Ishikawa (cell line): ENCODE results near the gene AKNAD1.

Source experiments
- CEBPB ChIP-seq: IDR thresholded peaks from 2 replicates; pipeline ENCODE4 v1.6.1; 2012
- CREB1 ChIP-seq: IDR thresholded peaks from 2 replicates; pipeline ENCODE4 v1.6.1; 2012; ENCODE audit warnings: low read depth
- EGR1 ChIP-seq: IDR thresholded peaks from 2 replicates; pipeline ENCODE4 v1.6.1; 2012
- EP300 ChIP-seq: IDR thresholded peaks from 2 replicates; pipeline ENCODE4 v1.6.1; 2012; ENCODE audit warnings: borderline replicate concordance
- FOXM1 ChIP-seq: IDR thresholded peaks from 2 replicates; pipeline ENCODE4 v1.6.1; 2012; ENCODE audit warnings: low read depth, borderline replicate concordance
- NFIC ChIP-seq: IDR thresholded peaks from 2 replicates; pipeline ENCODE4 v1.6.1; 2012
- RAD21 ChIP-seq: IDR thresholded peaks from 2 replicates; pipeline ENCODE4 v1.6.1; 2012; ENCODE audit warnings: low read depth
- TAF1 ChIP-seq: IDR thresholded peaks from 2 replicates; pipeline ENCODE4 v1.6.1; 2012; ENCODE audit warnings: low read depth, mild to moderate bottlenecking
- TCF12 ChIP-seq: IDR thresholded peaks from 2 replicates; pipeline ENCODE4 v1.6.1; 2012; ENCODE audit warnings: low read depth
- TEAD4 ChIP-seq: IDR thresholded peaks from 2 replicates; pipeline ENCODE4 v1.6.1; 2012
- YY1 ChIP-seq: IDR thresholded peaks from 2 replicates; pipeline ENCODE4 v1.6.1; 2012; ENCODE audit warnings: low read depth
- ZBTB7A ChIP-seq: IDR thresholded peaks from 2 replicates; pipeline ENCODE4 v1.6.1; 2012; ENCODE audit warnings: low read depth
- TF ChIP-seq, protein P1 (sequence below): IDR thresholded peaks from 2 replicates; pipeline ENCODE4 v1.6.1; 2012
- TF ChIP-seq, protein P2 (sequence below): IDR thresholded peaks from 2 replicates; pipeline ENCODE4 v1.6.1; 2012
- TF ChIP-seq, protein P3 (sequence below): IDR thresholded peaks from 2 replicates; pipeline ENCODE4 v1.6.1; 2012; ENCODE audit warnings: low read depth, mild to moderate bottlenecking

Gene AKNAD1

DNA sequence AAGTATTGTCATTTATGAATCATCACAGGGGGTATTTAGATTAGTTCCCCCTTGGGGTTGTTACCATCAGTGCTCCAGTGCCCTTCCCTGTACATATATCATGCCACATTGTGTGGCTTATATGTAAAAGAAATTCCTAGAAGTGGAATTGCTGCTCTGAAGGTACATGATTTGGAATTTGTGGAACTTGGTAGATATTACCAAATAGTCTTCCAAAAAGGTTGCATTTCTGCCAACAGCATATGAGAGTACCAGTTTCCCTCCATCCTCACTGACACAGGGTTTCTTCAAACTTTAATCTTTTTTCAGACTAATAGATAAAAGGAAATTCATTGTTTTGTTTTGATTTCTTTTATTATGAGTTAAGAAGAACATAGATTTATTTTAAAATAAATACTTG is 41.3 kb downstream of the AKNAD1 start:
- TF ChIP-seq, protein P1, sequence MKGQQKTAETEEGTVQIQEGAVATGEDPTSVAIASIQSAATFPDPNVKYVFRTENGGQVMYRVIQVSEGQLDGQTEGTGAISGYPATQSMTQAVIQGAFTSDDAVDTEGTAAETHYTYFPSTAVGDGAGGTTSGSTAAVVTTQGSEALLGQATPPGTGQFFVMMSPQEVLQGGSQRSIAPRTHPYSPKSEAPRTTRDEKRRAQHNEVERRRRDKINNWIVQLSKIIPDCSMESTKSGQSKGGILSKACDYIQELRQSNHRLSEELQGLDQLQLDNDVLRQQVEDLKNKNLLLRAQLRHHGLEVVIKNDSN = no peak
- no peak for TF ChIP-seq EGR1
- no peak for TF ChIP-seq TEAD4
- TF ChIP-seq CREB1 = no peak
- no peak for TF ChIP-seq ZBTB7A
- TF ChIP-seq CEBPB = no peak
- no peak for TF ChIP-seq EP300
- TF ChIP-seq TCF12 = no peak
- no peak for TF ChIP-seq YY1
- TF ChIP-seq RAD21 = no peak
- TF ChIP-seq NFIC = no peak
- TF ChIP-seq FOXM1 = no peak
- TF ChIP-seq, protein P2, sequence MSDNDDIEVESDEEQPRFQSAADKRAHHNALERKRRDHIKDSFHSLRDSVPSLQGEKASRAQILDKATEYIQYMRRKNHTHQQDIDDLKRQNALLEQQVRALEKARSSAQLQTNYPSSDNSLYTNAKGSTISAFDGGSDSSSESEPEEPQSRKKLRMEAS = no peak
- TF ChIP-seq, protein P3, sequence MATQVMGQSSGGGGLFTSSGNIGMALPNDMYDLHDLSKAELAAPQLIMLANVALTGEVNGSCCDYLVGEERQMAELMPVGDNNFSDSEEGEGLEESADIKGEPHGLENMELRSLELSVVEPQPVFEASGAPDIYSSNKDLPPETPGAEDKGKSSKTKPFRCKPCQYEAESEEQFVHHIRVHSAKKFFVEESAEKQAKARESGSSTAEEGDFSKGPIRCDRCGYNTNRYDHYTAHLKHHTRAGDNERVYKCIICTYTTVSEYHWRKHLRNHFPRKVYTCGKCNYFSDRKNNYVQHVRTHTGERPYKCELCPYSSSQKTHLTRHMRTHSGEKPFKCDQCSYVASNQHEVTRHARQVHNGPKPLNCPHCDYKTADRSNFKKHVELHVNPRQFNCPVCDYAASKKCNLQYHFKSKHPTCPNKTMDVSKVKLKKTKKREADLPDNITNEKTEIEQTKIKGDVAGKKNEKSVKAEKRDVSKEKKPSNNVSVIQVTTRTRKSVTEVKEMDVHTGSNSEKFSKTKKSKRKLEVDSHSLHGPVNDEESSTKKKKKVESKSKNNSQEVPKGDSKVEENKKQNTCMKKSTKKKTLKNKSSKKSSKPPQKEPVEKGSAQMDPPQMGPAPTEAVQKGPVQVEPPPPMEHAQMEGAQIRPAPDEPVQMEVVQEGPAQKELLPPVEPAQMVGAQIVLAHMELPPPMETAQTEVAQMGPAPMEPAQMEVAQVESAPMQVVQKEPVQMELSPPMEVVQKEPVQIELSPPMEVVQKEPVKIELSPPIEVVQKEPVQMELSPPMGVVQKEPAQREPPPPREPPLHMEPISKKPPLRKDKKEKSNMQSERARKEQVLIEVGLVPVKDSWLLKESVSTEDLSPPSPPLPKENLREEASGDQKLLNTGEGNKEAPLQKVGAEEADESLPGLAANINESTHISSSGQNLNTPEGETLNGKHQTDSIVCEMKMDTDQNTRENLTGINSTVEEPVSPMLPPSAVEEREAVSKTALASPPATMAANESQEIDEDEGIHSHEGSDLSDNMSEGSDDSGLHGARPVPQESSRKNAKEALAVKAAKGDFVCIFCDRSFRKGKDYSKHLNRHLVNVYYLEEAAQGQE = no peak
- no peak for TF ChIP-seq TAF1

DNA sequence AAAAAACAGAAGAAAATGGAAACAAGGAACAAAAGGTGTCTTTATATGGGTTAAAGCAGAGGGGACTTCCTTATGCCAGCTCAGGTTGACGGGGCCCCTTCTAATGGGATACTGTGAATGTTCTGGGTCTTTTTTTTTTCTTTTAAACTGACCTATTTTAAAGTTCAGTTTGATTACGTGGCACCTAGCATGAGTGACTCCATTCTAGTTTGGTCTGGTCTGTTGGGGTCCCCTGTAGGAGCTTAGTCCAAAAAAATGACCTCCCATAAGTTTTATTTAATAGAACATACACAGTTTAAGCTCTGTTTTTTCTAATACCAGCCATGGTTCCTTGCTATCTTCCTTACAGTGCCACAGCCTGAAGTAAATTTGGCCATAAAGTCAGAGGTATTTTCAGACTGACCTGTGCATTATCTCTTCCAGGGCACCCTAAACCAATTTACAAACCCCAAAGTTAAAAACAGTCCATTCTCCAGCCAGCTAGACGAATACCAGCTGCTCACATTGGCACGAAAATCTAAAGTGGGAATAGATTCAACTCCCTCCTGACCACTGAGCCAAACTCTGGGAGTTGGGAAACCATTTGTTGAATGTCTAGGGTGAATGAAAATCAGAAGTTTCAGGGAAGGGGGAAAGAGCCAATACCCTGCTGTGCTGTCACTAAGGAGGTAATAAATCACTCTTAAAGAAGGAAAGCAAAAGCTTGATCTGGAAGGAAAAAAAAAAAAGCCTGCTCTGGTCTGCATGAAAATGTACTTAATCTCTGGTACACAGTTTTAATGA is 42.4 kb downstream of the AKNAD1 start:
- TF ChIP-seq, protein P2 = no peak
- TF ChIP-seq CEBPB (0 out of 2 replicates have a peak, but pooled peaks have one; percentile 7), NFIC (peak; percentile 78), TCF12 (no peak), EGR1 (no peak), FOXM1 (no peak), TEAD4 (peak; percentile 35), EP300 (peak; percentile 31; the same call in 1 of the 2 replicates)

DNA sequence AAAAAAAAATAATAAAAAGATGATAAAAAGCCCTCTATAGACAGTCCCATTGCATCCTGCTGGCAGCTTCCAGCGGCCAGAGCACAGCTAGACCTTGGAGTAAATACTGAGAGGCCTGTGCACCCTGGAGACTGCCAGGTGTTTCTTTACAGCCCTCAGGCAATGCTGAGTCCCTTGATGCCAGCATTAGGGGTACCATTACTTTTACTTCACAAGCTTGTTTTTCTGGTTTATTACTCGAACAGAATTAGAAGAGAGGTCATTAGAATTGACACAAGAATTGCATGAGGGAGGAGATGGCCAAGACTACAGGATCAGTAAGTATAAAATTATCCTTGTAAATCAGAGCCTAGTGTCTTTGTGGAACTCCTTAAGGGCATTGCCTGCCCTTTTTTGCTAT is 43.6 kb downstream of the AKNAD1 start:
- TF ChIP-seq FOXM1 = no peak
- TF ChIP-seq, protein P3 = no peak
- TF ChIP-seq EGR1 = no peak
- TF ChIP-seq, protein P1 = no peak
- no peak for TF ChIP-seq CREB1
- no peak for TF ChIP-seq TAF1
- TF ChIP-seq RAD21 = no peak
- TF ChIP-seq TCF12 = no peak
- TF ChIP-seq, protein P2 = no peak
- TF ChIP-seq EP300 = no peak
- no peak for TF ChIP-seq CEBPB
- no peak for TF ChIP-seq TEAD4

DNA sequence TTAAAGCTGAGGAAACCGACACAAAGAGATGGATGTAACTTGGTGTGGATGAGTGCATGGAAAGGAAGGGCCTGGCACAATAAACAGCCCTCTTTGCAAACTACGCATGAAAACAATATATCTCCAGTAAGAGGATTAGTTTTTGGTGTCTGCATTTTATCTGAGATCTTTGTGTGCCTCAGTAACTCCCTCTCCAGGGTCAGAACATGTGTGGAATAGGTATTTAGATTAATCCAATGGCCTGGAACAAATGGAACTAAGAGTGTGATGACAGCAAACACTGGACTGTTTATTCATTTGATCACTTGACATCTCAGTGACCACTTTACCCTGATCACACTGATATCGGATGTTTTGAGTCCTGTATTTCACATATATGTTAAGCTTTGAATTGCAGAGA is 45.3 kb downstream of the AKNAD1 start:
- TF ChIP-seq, protein P1 = no peak
- no peak for TF ChIP-seq TEAD4
- no peak for TF ChIP-seq ZBTB7A
- TF ChIP-seq YY1 = no peak
- TF ChIP-seq, protein P2 = no peak

DNA sequence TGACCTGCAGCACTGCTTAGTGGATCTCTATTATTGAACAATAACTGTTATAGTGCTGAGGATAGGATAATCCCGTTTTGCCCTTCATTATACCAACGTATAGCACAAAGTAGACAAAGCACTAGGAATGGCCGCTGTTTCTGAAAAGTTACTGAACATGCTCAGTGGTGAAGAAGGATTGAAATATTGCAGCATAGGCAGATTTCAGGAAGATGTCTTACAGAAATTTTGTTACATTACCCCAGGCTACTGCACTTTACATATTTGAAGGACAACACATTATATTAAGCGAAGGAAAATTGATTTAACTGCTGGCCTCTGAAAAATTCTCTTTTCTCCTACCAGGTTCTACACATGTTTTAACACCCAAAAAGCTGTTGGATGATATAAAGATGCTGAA is 48.5 kb downstream of the AKNAD1 start:
- TF ChIP-seq EP300 (no peak), RAD21 (no peak), TAF1 (no peak)
- TF ChIP-seq, protein P1 = no peak
- TF ChIP-seq, protein P2 = no peak
